ENCODE results near the gene CHDH. TPM values are rescaled to one million over a fixed set of nuclear protein-coding genes. Genes with fewer than 3 reads are reported as not detected.
A peak's percentile ranks its signal among the peaks of the same experiment; 100 is the strongest.

Gene CHDH
- total RNA-seq, 4 donors from 2014 or later, result 57.8 to 126 (median 94.2) TPM

DNA sequence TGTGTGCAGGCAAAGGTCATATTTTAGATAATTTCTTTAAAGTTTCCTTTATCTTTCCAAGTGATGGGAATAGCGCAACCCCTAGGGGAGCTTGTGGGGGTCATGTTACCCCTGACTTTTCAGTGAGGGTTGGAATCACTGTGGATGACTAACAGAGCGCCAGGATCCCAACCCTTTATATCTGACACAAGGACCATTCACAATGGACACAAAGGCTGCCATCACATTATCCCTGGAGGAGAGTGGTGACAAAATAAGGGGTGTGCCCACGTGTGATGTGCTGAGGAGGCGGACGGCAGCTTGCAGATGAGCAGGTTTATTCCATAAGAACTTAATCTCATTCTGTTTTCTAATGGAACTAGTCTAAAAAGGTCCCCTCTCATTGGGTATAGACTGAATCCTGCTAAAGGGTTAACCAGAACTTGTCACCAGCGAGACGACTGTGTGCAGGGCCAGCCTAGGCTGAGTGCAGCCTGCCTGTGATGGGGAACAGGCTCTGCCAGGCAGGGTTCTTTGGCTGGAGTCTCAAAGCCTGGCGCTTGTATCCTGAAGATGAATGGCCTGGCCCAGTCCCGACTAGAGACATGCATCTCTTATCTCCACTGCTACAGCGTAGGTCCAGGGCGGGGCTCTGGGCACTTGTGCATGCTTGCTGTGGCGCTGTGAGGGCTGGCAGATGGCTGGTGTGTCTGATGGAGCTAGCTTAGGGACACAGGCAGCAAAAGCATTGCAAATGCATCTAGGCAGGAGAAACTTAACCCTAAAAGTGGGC lies 50.2 kb downstream of the CHDH start:
- DNase-seq, result peak in 1 of 3 donors; percentile 55
- no peaks in the 10 kb centered on the region for H3K27me3 ChIP-seq
- no peaks in the 10 kb centered on the region for H3K9me3 ChIP-seq
- no peak overlapping the region for H3K4me3 ChIP-seq
- TF ChIP-seq POLR2A (IDR thresholded peaks at IDR 0.05), result no peak
- TF ChIP-seq, protein P1, sequence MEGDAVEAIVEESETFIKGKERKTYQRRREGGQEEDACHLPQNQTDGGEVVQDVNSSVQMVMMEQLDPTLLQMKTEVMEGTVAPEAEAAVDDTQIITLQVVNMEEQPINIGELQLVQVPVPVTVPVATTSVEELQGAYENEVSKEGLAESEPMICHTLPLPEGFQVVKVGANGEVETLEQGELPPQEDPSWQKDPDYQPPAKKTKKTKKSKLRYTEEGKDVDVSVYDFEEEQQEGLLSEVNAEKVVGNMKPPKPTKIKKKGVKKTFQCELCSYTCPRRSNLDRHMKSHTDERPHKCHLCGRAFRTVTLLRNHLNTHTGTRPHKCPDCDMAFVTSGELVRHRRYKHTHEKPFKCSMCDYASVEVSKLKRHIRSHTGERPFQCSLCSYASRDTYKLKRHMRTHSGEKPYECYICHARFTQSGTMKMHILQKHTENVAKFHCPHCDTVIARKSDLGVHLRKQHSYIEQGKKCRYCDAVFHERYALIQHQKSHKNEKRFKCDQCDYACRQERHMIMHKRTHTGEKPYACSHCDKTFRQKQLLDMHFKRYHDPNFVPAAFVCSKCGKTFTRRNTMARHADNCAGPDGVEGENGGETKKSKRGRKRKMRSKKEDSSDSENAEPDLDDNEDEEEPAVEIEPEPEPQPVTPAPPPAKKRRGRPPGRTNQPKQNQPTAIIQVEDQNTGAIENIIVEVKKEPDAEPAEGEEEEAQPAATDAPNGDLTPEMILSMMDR (IDR thresholded peaks at IDR 0.05), result no peak
- no peaks in the 10 kb centered on the region for H3K4me1 ChIP-seq
- no peak overlapping the region for H3K27ac ChIP-seq
- H3K36me3 ChIP-seq, result peaks cover 0 to 3% (median 0%) of the 10 kb centered on the region in 3 donors

- DNase-seq, result no peak
- no peaks in the 10 kb centered on the region for H3K9me3 ChIP-seq
- H3K36me3 ChIP-seq, result peaks cover 0 to under 1% (median 0%) of the 10 kb centered on the region in 3 donors
Measured at GRCh38 chr3:53795176-53795575, 51.0 kb downstream of the CHDH start.

GRCh38 chr3:53794597-53794996 lies 51.6 kb downstream of the CHDH start:
- Histone ChIP-seq H3K36me3 (no peaks in the 10 kb centered on the region), H3K4me1 (no peaks in the 10 kb centered on the region), H3K27ac (no peak overlapping the region), H3K27me3 (no peaks in the 10 kb centered on the region), H3K9me3 (no peaks in the 10 kb centered on the region), H3K4me3 (no peak overlapping the region)
- TF ChIP-seq, protein P1 (IDR thresholded peaks at IDR 0.05), result no peak
- no peak for TF ChIP-seq POLR2A (IDR thresholded peaks at IDR 0.05)
- DNase-seq, result no peak

More at GRCh38 chr3:53795176-53795575, 51.0 kb downstream of the CHDH start:
- H3K4me1 ChIP-seq, result no peaks in the 10 kb centered on the region
- no peak overlapping the region for H3K27ac ChIP-seq
- TF ChIP-seq, protein P1 (IDR thresholded peaks at IDR 0.05), result no peak
- no peak for TF ChIP-seq POLR2A (IDR thresholded peaks at IDR 0.05)
- no peak overlapping the region for H3K4me3 ChIP-seq
- no peaks in the 10 kb centered on the region for H3K27me3 ChIP-seq

GRCh38 chr3:53792866-53793265 lies 53.4 kb downstream of the CHDH start:
- no peaks in the 10 kb centered on the region for H3K4me1 ChIP-seq
- H3K9me3 ChIP-seq, result no peaks in the 10 kb centered on the region
- H3K27me3 ChIP-seq, result no peaks in the 10 kb centered on the region
- no peak for DNase-seq
- no peak overlapping the region for H3K27ac ChIP-seq
- no peaks in the 10 kb centered on the region for H3K36me3 ChIP-seq
- no peak for TF ChIP-seq POLR2A (IDR thresholded peaks at IDR 0.05)
- TF ChIP-seq, protein P1 (IDR thresholded peaks at IDR 0.05), result no peak
- no peak overlapping the region for H3K4me3 ChIP-seq

DNA sequence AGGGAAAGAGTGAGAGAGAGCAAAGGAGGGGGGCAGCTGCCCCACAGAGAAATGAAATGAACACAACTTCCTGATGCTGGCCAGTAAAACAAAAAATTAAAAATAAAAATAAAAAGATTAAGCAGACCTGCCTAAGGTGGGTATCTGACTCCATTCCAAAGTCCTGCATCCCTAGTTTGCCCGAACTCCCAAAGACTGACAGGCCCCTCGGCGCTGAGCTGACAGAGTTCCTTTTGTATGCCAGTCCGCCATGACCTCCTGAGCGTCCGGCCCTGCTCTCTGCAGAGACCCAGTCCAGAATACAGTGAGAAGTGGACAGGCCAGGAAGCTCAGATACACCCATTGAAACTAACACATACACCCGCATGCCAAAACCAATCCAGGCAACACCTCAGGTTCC lies 54.9 kb downstream of the CHDH start:
- Histone ChIP-seq H3K9me3 (no peaks in the 10 kb centered on the region), H3K4me1 (no peaks in the 10 kb centered on the region), H3K27me3 (no peaks in the 10 kb centered on the region), H3K36me3 (no peaks in the 10 kb centered on the region), H3K4me3 (no peak overlapping the region), H3K27ac (no peak overlapping the region)
- TF ChIP-seq, protein P1 (IDR thresholded peaks at IDR 0.05), result no peak
- no peak for TF ChIP-seq POLR2A (IDR thresholded peaks at IDR 0.05)
- no peak for DNase-seq
